Erythroblast (primary cell): ENCODE results near the gene GPATCH2.

Experiments
- GATA1 ChIP-seq: IDR thresholded peaks from 2 replicates; pipeline ENCODE4 v1.6.1; 2011; ENCODE audit warnings: low read depth, mild to moderate bottlenecking, control low read depth, low read length, moderate library complexity
- POLR2A ChIP-seq: IDR thresholded peaks from 2 replicates; pipeline ENCODE4 v1.6.1; 2011; ENCODE audit warnings: mild to moderate bottlenecking, low read length

DNA sequence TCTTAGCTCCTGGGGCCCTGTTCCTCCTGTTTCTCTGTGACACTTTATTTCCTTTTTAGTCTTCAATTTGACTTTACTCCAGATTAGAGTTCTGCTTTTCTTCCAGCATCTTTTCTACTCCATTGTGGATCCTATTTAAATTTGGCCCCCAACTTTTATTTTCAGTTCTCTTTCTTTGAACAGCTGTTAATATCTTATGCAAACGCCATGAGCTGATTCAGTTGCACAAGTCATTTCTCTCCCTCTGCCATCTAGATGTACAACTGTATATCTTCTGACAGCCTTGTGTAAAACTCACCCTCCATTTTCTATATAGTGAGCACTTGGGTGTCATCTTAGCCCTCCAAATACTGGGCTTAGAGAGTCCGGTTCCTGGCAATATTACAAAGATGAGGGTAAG, 42.5 kb upstream of the GPATCH2 start:
- TF ChIP-seq POLR2A (no peak), GATA1 (no peak)
